Bronchial epithelial cell (primary cell): ENCODE measurements around the gene WFDC6. TPM values are rescaled to one million over a fixed set of nuclear protein-coding genes. Genes with fewer than 3 reads are reported as not detected.
A peak's percentile ranks its signal among the peaks of the same experiment; 100 is the strongest.

Experiments used
- DNase-seq: peaks from one replicate; pipeline ENCODE4 v3.0.0-alpha.2; 2010; ENCODE audit warnings: low read depth
- FAIRE-seq: peaks from 2 replicates; lab custom pipeline; 2011; peaks lifted over from hg19 to GRCh38; lab: Jason Lieb, UNC
- H3K27me3 ChIP-seq: 2 replicates; pipeline ENCODE4 v1.5.1; 2011; ENCODE audit warnings: low read length; ENCODE audit not compliant: control insufficient read depth, insufficient read depth
- H3K36me3 ChIP-seq: 2 replicates; pipeline ENCODE4 v1.5.1; 2011; ENCODE audit warnings: low read length; ENCODE audit not compliant: control insufficient read depth, insufficient read depth
- H3K4me3 ChIP-seq: 2 replicates; pipeline ENCODE4 v1.5.1; 2011; ENCODE audit warnings: mild to moderate bottlenecking, low read depth, low read length, control low read depth
- total RNA-seq: library from RNA; depleted of rRNA; stranded (reverse); fragments of >200 nt; gene quantifications from 2 replicates; pipeline ENCODE4 v1.2.1, GENCODE V29; 2014
- TF ChIP-seq, protein P1 (sequence below): IDR thresholded peaks from 2 replicates; pipeline ENCODE4 v1.5.1; 2011; ENCODE audit warnings: mild to moderate bottlenecking, moderate library complexity, low read length, control low read depth, inconsistent platforms; ENCODE audit not compliant: insufficient read depth, severe bottlenecking

The WFDC6 gene
- total RNA-seq, 1 donor from 2014 or later, result not detected

- H3K4me3 ChIP-seq, result no peak overlapping the region
- no peak for DNase-seq
- TF ChIP-seq, protein P1, sequence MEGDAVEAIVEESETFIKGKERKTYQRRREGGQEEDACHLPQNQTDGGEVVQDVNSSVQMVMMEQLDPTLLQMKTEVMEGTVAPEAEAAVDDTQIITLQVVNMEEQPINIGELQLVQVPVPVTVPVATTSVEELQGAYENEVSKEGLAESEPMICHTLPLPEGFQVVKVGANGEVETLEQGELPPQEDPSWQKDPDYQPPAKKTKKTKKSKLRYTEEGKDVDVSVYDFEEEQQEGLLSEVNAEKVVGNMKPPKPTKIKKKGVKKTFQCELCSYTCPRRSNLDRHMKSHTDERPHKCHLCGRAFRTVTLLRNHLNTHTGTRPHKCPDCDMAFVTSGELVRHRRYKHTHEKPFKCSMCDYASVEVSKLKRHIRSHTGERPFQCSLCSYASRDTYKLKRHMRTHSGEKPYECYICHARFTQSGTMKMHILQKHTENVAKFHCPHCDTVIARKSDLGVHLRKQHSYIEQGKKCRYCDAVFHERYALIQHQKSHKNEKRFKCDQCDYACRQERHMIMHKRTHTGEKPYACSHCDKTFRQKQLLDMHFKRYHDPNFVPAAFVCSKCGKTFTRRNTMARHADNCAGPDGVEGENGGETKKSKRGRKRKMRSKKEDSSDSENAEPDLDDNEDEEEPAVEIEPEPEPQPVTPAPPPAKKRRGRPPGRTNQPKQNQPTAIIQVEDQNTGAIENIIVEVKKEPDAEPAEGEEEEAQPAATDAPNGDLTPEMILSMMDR, result no peak
- peaks cover 1% of the 10 kb centered on the region for H3K27me3 ChIP-seq
- FAIRE-seq, result peak; percentile 50
- no peaks in the 10 kb centered on the region for H3K36me3 ChIP-seq
Observed at GRCh38 chr20:45506398-45506797, 32.9 kb downstream of the WFDC6 start.

DNA sequence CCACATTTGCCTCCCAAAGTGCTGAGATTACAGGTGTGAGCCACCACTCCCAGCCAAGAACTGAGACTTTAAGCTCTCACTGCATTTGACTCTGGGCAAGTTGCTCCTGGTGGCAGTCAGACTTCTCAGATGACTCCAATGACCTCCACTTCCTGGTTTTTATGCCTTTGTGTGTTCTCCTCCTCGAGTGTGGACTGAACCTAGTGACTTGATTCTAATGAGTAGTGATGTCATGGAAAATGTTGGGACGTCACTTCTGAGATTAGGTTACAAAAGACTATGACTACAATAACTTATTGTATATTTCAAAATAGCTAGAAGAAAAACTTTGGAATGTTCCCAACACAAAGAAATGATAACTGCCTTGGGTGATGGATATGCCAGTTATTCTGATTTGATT, 35.9 kb downstream of the WFDC6 start:
- H3K27me3 ChIP-seq, result peaks cover 1% of the 10 kb centered on the region
- DNase-seq (no peak), FAIRE-seq (no peak)
- no peak overlapping the region for H3K4me3 ChIP-seq
- TF ChIP-seq, protein P1, result no peak
- H3K36me3 ChIP-seq, result no peaks in the 10 kb centered on the region

GRCh38 chr20:45502561-45502960, 36.7 kb downstream of the WFDC6 start:
- FAIRE-seq (no peak), DNase-seq (no peak)
- Histone ChIP-seq H3K4me3 (no peak overlapping the region), H3K27me3 (peaks cover 1% of the 10 kb centered on the region), H3K36me3 (no peaks in the 10 kb centered on the region)
- TF ChIP-seq, protein P1, result no peak

DNA sequence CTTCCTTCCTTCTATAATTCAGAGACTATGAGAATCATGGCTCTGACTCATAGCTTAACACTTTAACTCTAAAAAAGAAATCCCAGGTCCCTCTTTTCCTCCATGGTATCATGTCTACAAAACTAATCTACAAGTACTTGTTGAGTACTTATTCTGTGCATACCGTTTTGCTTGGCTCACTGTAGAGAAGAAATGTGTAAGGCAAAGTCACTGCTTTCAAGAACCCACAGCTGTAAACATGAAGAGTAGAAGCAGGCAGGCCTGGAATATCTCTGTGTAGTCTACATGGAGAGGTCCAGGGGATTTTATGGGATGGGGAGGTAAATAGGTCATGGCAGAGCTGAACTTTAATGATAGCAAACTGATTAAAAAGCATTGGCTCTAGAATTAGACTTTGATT, 37.7 kb downstream of the WFDC6 start:
- no peak overlapping the region for H3K4me3 ChIP-seq
- no peak for FAIRE-seq
- DNase-seq, result no peak
- no peaks in the 10 kb centered on the region for H3K36me3 ChIP-seq
- H3K27me3 ChIP-seq, result peaks cover 3% of the 10 kb centered on the region
- TF ChIP-seq, protein P1, result no peak

DNA sequence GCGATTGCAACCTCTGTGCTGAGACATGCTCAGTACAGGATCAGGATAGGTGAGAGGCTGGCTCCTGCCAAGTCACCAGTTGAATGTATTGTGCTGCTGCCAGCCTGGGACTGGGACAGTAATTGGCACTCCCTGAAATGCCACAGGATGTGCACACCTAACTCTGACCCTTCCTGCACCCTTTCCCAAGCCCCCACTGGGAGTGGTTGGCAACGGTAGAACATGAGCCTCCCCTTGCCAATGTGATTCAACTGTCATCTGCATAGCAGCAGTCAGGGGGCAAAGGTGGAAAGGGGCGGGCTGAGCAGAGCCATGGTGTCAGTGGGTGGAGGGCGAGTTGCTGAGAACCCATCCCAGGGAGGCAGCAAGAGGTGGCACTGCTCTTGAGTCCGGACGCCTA, 39.3 kb downstream of the WFDC6 start:
- no peak for DNase-seq
- H3K4me3 ChIP-seq, result no peak overlapping the region
- TF ChIP-seq, protein P1, result no peak
- peaks cover 2% of the 10 kb centered on the region for H3K27me3 ChIP-seq
- FAIRE-seq, result peak; percentile 58
- no peaks in the 10 kb centered on the region for H3K36me3 ChIP-seq

DNA sequence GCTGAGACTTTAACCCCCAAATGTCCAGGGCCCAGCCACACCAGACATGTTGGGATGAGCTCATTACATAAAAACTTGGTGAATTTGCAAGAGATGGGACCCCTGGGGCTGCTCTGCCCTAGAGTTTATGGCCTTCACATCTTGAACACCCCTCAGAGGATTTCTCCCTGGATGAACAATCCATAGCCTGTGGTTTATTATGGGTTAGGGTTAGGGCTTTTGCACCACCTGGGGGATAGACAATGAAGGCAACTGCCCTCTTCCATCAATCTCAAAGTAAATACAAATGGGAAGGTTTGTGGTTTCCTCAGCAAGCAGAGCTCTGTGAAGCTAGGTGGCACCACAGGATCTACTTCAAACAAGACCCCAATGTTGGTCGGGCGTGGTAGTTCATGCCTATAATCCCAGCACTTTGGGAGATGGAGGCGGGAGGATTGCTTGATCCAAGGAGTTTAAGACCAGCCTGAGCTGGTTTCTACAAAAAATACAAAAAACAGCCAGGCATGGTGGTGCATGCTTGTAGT, 41.2 kb downstream of the WFDC6 start:
- no peaks in the 10 kb centered on the region for H3K36me3 ChIP-seq
- FAIRE-seq (no peak), DNase-seq (no peak)
- H3K27me3 ChIP-seq, result peaks cover 2% of the 10 kb centered on the region
- no peak overlapping the region for H3K4me3 ChIP-seq
- TF ChIP-seq, protein P1, result no peak
